HG03442 (cell line): ENCODE measurements around the gene CCDC174.
"Not testable (repeated sequence)": the region's sequence is repeated elsewhere in the genome, so short reads cannot be mapped to it uniquely, and the experiment has no call there.

Experiments
- ATAC-seq: cut with Tn5 transposase; IDR thresholded peaks from one replicate; pipeline ENCODE4 v1.9.1; 2021; ENCODE audit warnings: mild to moderate bottlenecking, moderate library complexity; ENCODE audit not compliant: unreplicated experiment

Gene CCDC174

GRCh38 chr3:14649466-14649865 is 2.1 kb upstream of the CCDC174 start:
- no peak for ATAC-seq

GRCh38 chr3:14650193-14650592 is 1.4 kb upstream of the CCDC174 start:
- no peak for ATAC-seq

- not testable (repeated sequence) for ATAC-seq
These were observed 872 bp downstream of the CCDC174 start for GRCh38 chr3:14652360-14652907.

- no peak for ATAC-seq
These were observed 6.0 kb downstream of the CCDC174 start for GRCh38 chr3:14657579-14657978.

- ATAC-seq: no peak
These were observed 7.4 kb downstream of the CCDC174 start for GRCh38 chr3:14658978-14659377.

GRCh38 chr3:14660942-14661341 is 9.4 kb downstream of the CCDC174 start:
- ATAC-seq: no peak

GRCh38 chr3:14663396-14664135 is 12.0 kb downstream of the CCDC174 start:
- no peak for ATAC-seq

- no peak for ATAC-seq
These were observed 12.6 kb downstream of the CCDC174 start for GRCh38 chr3:14664170-14664569.

- no peak for ATAC-seq
These were observed 21.0 kb downstream of the CCDC174 start for GRCh38 chr3:14672588-14672987.

GRCh38 chr3:14674841-14675240 is 23.3 kb downstream of the CCDC174 start, which contains the start of gene C3orf20:
Gene C3orf20 (plus strand): TSS chr3:14675141. CDS start chr3:14682714, 7,573 bp downstream.
- ATAC-seq: no peak

GRCh38 chr3:14676881-14677280 is 25.3 kb downstream of the CCDC174 start:
- no peak for ATAC-seq

- no peak for ATAC-seq
These were observed 26.5 kb downstream of the CCDC174 start for GRCh38 chr3:14678015-14678503.

- no peak for ATAC-seq
These were observed 28.6 kb downstream of the CCDC174 start for GRCh38 chr3:14680115-14680514.

GRCh38 chr3:14680716-14681115 is 29.2 kb downstream of the CCDC174 start:
- ATAC-seq: no peak

- ATAC-seq: no peak
These were observed 32.9 kb downstream of the CCDC174 start for GRCh38 chr3:14684447-14684846.

- no peak for ATAC-seq
These were observed 33.6 kb downstream of the CCDC174 start for GRCh38 chr3:14685179-14685578.

GRCh38 chr3:14687360-14687759 is 35.8 kb downstream of the CCDC174 start:
- no peak for ATAC-seq

- peak; percentile 37 for ATAC-seq
These were observed 37.0 kb downstream of the CCDC174 start for GRCh38 chr3:14688525-14688924.

- ATAC-seq: peak; percentile 44
These were observed 37.9 kb downstream of the CCDC174 start for GRCh38 chr3:14689247-14689980.

- ATAC-seq: peak; percentile 48
These were observed 39.7 kb downstream of the CCDC174 start for GRCh38 chr3:14691239-14691638.

- no peak for ATAC-seq
These were observed 40.2 kb downstream of the CCDC174 start for GRCh38 chr3:14691719-14692118.
